GM19239 (cell line): ENCODE results near the gene CUL9.
"Not testable (repeated sequence)": the region's sequence is repeated elsewhere in the genome, so short reads cannot be mapped to it uniquely, and the experiment has no call there.

Source experiments
- DNase-seq: peaks from one replicate; pipeline ENCODE4 v3.0.0; 2011; ENCODE audit warnings: low spot score; ENCODE audit not compliant: insufficient read length
- FAIRE-seq: peaks from 2 replicates; lab custom pipeline; 2011; peaks lifted over from hg19 to GRCh38; lab: Jason Lieb, UNC

The CUL9 gene

DNA sequence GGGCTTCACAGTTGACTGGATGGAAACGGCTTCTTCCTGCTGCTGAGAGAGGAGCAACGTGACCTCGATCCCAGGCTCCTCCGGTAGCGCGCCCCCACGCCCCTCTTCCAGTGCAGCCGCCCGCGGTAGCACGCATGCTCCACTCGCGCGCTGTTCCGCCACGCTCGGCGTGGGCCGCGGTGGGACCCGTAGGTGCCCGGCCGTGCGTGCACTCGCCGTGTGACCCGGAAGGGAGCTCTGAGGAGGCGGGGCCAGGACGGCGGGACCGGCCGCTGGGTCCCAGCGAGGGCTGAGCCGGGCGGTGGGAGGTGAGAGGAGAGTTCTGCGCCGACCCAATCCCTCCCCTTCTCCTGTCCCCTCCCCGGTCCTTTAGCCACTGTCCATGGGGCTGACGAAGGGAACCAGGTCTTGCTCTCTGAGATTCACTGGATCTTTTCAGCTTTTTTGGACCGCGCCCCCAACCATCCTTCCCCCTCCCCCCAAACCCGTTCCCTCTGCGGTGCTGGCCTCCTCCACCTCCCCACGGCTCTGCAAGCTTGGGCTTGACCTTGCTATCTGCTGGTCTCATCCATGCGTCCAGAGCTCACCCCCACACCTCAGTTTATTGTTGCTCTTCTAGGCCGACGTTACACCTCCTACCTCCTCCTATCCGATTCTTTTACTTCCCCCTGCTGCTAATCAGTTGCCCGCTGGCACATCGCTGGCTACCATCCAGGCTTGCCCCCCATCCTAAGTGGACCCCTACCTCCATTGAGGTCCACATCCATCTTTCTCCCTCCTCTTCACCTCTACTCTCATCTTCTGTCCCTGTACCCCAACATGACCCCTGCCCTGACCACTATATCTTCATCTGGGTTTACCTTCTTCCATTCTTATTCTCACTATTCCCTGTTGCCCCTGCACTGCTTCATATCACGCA, at the start of gene CUL9:
TSS of gene CUL9 (plus strand) at position 255 of the 919 bp plus-strand sequence. CDS start 2,115 bp downstream, outside the sequence.
- DNase-seq, result peak; percentile 88
- peak; percentile 87 for FAIRE-seq

DNA sequence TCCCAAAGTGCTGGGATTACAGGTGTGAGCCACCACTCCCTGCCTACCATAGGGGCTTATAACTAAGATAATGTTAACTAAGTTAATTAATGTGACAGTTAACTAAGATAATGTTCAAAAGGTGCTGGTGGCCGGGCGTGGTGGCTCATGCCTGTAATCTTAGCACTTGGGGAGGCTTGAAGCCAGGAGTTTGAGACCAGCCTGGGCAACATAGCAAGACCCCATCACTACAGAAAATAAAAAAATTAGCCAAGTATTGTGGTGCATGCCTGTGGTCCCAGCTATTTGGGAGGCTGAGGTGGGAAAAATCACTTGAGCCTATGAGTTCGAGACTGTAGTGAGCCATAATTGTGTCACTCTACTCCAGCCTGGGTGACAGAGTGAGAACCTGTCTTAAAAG, 43.7 kb upstream of the CUL9 start:
- FAIRE-seq, result no peak
- DNase-seq, result no peak

DNA sequence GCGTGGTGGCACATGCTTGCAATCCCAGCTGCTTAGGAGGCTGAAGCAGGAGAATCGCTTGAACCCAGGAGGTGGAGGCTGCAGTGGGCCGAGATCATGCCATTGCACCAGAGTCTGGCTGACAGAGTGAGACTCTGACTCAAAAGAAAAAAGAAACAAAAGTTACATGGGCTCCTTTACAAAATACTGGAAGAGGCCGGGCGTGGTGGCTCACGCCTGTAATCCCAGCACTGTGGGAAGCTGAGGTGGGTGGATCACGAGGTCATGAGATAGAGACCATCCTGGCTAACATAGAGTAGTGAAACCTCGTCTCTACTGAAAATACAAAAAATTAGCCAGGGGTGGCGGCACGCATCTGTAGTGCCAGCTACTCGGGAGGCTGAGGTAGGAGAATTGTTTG, 42.0 kb upstream of the CUL9 start:
- FAIRE-seq, DNase-seq: not testable (repeated sequence)

DNA sequence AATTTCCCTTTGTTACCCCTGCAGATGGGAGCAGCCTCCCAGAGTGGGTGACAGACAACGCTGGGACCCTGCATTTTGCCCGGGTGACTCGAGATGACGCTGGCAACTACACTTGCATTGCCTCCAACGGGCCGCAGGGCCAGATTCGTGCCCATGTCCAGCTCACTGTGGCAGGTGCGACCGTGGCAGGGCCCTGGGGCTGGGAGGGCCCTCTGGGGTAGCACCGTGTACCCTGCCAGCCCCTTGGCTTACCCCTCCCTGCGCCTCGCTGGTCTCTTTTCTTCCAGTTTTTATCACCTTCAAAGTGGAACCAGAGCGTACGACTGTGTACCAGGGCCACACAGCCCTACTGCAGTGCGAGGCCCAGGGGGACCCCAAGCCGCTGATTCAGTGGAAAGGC, 40.4 kb upstream of the CUL9 start:
- DNase-seq (no peak), FAIRE-seq (no peak)

DNA sequence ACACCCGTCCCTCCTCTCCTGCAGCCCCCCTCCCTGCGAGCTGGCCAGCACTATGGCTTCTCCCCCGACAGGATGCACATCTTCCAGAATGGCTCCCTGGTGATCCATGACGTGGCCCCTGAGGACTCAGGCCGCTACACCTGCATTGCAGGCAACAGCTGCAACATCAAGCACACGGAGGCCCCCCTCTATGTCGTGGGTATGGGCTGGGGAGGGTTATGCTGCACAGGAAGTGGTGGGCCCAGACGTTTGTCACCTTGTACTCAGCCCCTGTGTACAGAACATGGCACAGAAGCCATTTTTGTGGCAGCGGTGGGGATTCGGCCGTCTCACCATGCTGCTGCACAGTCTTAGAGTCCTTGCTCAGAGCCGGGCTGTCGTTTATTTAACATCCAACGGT, 39.9 kb upstream of the CUL9 start:
- DNase-seq (no peak), FAIRE-seq (no peak)

DNA sequence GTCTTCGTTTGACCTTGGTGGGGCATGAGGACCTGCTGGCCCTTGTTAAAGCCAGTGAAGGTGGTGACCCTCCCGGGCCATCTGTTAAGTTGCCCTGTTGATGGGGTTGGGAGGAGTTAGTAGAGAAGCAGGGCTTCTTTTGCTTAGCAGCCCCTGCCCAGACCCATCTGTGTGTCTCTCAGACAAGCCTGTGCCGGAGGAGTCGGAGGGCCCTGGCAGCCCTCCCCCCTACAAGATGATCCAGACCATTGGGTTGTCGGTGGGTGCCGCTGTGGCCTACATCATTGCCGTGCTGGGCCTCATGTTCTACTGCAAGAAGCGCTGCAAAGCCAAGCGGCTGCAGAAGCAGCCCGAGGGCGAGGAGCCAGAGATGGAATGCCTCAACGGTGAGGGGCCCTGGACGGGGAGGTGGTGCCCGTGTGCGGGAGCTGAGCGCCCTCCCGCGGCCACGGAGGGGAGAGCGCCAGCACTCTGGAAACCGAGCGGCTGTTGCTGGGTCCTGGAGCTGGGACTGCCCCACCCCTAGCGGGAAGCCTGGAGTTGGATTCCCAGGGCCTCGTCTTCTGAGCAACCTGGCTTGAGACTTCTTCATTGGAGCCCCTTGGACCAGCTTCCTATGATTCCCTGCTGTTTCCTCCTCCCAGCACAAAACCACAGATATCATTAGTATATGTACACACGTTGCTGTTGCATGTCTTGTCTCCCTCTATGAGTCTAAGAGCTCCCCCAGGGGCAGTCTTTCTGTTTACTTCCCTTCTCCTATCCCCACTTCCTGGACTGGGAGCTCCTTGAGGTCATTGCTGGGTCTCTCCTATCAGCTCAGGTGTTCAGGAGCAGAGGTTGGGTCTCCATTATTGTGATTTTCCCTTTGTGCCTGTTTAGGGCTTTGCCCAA, 38.5 kb upstream of the CUL9 start:
- FAIRE-seq (no peak), DNase-seq (peak; percentile 91)

DNA sequence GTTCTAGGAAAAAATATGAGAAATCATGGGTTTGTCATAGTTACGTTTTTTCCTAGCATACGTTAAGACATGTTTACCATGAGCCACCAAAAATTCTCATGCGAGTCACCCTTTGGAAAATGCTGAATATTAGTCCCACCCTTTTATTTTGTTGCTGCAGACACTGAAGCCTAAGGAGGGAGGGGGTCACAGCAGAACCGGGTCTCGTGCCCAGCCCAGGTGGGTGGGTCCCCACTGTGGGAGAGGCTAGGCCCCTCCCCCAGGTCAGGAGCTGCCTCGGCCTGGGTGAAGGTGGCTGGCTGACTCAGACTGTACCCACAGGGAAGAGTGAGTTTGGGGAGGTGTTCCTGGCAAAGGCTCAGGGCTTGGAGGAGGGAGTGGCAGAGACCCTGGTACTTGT, 37.1 kb upstream of the CUL9 start:
- FAIRE-seq (no peak), DNase-seq (no peak)

DNA sequence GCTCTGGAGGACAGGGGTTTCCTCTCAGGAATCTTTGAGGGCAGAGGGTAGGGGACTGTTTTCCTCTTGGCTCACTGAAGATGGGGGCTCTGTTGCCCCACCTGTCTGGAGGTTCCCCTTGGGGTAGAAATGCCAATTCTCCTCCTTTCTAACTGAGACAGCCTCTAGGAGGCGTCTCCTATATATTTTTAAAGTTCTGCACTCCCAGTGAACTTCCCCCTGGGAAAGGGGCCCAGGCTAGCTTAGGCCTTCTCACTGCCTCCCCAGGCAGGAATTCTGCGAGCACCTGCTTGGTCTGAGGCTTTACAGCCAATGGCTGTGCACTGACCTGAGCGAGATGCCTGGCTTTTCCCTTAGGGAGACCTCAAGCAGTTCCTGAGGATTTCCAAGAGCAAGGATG, 35.7 kb upstream of the CUL9 start:
- FAIRE-seq, result no peak

DNA sequence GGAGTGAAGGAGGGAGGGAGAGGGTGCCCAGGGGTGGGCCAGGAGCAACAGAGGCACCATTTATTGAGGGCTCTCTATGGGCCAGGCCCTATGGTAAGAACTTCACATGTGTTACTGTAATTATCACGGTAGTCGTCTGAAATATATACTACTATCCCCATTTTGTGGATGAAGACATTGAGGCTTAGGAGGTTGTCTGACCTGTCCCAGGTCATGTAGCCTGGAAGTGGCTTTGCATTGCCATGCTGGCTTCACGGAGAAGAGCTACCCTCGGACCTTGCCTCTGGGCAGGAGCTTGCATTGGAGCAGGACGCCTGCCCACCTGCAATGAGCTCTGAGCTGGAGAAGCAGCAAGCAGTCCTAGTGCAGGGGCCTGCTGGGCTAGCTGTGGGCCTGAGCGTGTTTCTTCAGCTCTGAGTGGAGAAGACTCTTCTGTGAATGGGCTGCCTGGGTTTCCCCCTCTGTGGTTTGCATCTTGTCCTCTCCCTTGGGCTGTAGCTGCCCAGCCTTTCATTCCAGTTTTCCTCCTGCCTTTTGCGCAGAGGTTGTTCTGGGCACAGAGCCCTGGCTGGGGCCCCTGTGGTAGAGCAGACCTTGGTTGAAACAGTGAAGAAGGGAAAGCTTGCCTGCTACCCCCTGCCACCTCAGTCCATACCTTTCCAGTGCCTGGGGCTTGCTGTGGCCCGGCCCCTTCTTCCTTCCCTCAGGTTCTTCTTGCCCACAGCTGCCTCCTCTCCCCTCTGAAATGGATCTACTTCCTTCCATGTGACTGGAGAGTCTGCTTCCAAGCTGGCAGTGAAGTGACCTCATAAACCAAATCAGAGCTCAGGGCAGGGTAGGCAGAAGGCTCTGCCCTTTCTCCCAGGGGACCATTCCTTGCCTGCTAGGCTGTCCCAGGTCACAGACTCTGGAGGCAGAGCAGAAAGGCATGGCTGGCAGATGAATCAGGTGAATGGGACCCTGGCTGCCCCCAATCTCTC, 35.0 kb upstream of the CUL9 start:
- DNase-seq (no peak), FAIRE-seq (no peak)

More for the DNA sequence above, 35.7 kb upstream of the CUL9 start:
- no peak for DNase-seq

DNA sequence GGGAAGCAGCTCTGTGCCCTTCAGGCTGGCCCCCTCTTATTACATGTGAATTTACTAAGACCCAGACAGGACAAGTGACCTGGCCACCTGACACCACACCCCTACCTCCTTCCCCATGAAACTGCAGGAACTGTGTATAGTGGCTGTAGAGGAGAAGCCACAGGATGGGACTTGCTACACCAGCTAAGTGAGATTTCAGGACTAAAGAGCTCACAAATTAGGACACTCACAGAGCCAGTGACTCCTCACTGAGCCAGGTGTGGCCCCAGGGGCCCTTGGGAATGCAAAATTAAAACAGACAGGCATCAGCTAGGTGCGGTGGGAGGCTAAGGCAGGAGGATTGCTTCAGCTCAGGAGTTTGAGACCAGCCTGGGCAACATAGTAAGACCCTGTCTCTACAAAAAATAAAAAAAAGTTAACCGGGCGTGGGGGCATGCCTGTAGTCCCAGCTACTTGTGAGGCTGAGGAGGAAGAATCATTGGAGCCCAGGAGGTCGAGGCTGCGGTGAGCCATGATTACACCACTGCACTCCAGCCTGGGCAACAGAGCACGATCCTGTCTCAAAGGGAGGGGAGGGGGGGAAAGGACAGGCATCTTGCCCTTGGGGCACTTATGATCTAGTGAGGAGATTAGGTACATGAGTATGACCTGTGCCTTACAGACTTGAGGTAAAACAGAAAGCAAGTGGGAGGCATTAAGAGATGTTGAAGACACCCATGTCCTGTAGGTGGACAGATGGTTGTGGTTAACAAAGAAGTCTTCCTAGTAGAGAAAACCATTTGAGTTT, 34.1 kb upstream of the CUL9 start:
- FAIRE-seq (no peak), DNase-seq (no peak)

DNA sequence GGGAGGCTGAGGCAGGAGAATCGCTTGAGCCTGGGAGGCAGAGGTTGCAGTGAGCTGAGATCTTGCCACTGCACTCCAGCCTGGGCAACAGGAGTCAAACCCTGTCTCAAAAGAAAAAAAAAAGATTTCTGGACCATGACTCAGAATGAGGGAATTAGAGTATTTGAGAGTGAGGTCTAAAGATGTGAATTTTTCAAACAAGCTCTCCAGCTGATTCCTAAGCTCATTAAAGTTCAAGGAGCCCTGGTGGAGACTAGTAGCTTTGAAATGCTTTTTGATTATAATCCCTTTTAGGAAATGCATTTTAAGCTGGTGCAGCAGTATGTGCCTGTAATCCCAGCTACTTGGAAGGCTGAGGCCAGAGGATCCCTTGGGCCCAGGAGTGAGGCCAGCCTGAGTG, 32.7 kb upstream of the CUL9 start:
- no peak for FAIRE-seq

DNA sequence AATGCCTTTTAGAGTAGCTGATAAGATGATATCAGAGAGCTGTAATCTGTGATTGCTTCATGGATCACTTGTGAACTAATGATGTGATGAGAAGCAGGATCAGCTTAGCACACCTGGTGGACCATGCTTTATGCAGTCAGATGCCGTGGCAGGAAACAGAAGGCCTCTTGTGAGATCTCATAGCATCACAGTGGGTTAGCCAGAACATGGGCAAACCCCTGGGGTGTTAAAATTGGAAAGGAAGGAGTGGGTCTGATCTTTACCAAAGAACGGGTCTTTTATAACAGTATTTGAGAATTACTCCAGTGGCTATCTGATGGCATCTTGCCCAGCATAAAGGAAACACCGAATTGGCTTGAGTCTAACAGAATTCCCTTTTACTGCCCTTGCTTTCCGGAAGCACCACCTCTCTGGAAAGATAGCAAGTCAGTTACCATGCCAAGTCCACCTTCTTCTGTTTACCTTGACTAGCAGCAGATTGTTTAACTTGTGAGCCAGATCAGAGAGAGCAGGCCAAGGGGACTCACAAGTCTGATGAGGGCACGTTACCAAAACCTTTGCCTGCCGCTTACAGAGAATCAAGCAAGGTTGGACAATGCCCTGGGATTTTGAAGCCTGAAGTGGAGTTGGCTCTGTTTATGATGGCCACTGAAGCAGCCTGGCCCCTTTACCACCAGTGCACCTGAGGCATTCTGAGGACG, 31.8 kb upstream of the CUL9 start:
- DNase-seq, result no peak

More for the DNA sequence above, 32.7 kb upstream of the CUL9 start:
- DNase-seq, result no peak

DNA sequence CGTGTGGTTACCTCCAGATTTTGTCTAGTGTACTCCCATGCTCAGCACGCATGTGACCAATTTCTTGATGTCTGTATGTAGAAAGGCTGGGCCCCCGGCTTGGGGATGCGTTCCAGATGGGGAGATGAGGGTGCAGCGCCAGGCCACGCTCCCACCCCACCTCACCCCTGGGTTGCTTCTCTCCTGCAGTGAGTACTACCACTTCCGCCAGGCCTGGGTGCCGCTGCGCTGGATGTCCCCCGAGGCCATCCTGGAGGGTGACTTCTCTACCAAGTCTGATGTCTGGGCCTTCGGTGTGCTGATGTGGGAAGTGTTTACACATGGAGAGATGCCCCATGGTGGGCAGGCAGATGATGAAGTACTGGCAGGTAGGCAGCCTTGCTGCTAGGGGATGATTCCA, 22.4 kb upstream of the CUL9 start:
- no peak for DNase-seq
- FAIRE-seq, result no peak

More for the DNA sequence above, 31.8 kb upstream of the CUL9 start:
- no peak for FAIRE-seq

DNA sequence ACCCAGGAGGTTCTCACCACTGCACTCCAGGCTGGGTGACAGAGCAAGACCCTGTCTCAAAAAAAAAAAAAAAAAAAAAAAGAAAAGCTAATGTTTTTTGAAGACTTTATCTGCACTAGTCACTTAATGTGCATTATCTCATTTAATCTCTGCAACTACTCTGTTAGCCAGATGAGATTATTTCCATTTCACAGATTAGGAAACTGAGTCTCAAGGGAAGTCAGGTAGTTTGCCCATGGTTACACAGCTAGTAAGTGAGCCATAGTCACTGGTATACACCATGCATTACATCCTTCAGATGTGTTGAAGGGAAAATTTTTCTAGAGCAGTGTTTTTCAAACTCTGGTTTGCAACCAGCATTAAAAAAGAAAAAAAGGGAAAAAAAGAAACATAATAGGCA, 18.1 kb upstream of the CUL9 start:
- no peak for DNase-seq
- no peak for FAIRE-seq

DNA sequence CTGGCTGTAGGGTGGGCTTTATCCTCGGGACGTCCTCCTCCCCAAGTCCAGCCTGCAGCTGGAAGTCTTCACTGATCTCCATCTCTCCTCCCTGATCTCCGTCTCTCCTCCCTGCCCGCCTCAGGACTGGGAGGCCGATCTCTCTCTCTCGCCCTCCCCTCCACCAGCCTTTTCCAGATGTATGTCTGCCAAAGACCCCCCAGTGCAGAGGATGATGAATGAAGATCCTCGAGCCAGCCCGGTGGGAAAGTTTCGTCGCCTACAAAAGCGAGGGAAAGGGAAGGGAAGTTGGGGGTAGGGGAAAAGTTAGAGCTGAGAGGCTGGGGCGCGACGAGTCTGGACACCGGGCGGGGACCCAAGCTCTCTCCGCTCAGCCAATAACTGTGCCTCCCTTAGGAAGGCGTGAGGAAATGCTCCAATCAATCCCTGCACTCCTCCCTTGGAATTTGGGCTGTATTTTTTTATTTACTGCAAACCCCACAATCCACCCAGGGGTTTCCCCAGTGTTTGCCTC, 11.5 kb upstream of the CUL9 start:
- DNase-seq, result no peak

DNA sequence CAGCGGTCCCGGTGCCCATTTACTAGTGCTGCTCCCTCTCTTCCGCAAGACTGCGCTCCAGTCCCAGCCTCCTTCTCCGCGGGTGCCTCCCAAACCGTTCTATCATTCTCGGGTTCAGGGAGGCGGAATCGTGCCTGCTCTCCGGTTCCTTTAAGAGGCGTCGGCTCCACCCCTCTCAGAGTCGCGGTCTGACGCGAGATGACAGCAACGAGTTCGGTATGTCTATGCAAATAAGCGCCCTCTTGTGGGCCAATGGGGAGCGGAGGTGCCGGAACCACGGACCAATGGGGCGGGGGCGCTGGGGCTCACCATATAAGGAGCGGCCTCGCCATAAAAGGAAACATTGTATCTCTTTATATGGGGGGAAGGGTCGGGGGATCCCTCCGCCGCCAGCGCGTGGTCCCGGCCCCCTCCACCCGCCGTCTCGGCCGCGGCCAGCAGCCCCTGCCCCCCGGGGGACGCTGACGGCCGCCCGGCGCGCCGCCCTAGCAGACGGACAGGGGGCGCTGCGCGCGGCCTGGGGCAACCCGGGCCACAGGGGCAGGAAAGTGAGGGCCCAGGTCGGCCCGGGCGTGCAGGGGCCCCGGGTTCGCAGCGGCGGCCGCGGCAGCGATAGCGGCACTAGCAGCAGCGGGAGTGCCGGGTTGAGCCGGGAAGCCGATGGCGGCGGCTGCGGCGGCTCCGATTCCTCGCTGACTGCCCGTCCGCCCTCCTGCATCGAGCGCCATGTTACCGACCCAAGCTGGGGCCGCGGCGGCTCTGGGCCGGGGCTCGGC, 10.9 kb upstream of the CUL9 start, which contains the start of gene SRF:
TSS of gene SRF (plus strand) at position 339 of the 776 bp plus-strand sequence. CDS start at position 727, 388 bp downstream.
- peak; percentile 90 for DNase-seq
- peak; percentile 95 for FAIRE-seq

More for the DNA sequence above, 11.5 kb upstream of the CUL9 start:
- FAIRE-seq, result no peak

DNA sequence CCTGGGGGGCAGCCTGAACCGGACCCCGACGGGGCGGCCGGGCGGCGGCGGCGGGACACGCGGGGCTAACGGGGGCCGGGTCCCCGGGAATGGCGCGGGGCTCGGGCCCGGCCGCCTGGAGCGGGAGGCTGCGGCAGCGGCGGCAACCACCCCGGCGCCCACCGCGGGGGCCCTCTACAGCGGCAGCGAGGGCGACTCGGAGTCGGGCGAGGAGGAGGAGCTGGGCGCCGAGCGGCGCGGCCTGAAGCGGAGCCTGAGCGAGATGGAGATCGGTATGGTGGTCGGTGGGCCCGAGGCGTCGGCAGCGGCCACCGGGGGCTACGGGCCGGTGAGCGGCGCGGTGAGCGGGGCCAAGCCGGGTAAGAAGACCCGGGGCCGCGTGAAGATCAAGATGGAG, 10.3 kb upstream of the CUL9 start:
- FAIRE-seq, result no peak
- no peak for DNase-seq
